GM12878 (cell line): Measurements from ENCODE around the gene ITK. TPM values are rescaled to one million over a fixed set of nuclear protein-coding genes. Genes with fewer than 3 reads are reported as not detected.

ENCODE experiments used
- ATAC-seq: fragments of 200-7000 bp; cut with Tn5 transposase; 3 replicates; pipeline ENCODE4 v1.9.1; 2020; ENCODE audit warnings: mild to moderate bottlenecking, moderate library complexity
- BruUV-seq: library from RNA; stranded (reverse); fragments of 400-500 nt; replicated peaks from 2 replicates; lab custom pipeline; 2021; lab: Mats Ljungman, UMichigan
- CTCF ChIA-PET: fragments of 300-600 bp; sonication (Branson Sonifier 250); formaldehyde crosslinking; extraction: SDS; loops from one replicate; lab custom pipeline; 2021; ENCODE audit warnings: inconsistent platforms; lab: Yijun Ruan, JAX
- POLR2A ChIA-PET: fragments of 350-600 bp; formaldehyde crosslinking; extraction: SDS; loops from one replicate; lab custom pipeline; 2021; ENCODE audit warnings: inconsistent platforms; lab: Charles Lee
- RAD21 ChIA-PET: fragments of 300-600 bp; sonication (Branson Sonifier 250); formaldehyde crosslinking; loops from one replicate; lab custom pipeline; 2023; ENCODE audit warnings: antibody characterized with exemption; ENCODE audit not compliant: unreplicated experiment; lab: Charles Lee
- SMC1A ChIA-PET: fragments of 300-600 bp; sonication (Branson Sonifier 250); formaldehyde crosslinking; loops from one replicate; lab custom pipeline; 2023; ENCODE audit not compliant: unreplicated experiment, uncharacterized antibody; lab: Charles Lee
- DNase-seq: peaks from one replicate; pipeline ENCODE4 v3.0.0-alpha.2; 2011; ENCODE audit warnings: low read depth, low spot score
- FAIRE-seq: peaks from 3 replicates; lab custom pipeline; 2011; peaks lifted over from hg19 to GRCh38; lab: Jason Lieb, UNC
- H2AFZ ChIP-seq: 2 replicates; pipeline ENCODE4 v1.6.0; 2011; ENCODE audit warnings: low read depth, low read length, control low read depth; ENCODE audit not compliant: control insufficient read depth
- H3K27ac ChIP-seq: 2 replicates; pipeline ENCODE4 v1.5.1; 2011; ENCODE audit warnings: control low read depth; ENCODE audit not compliant: control insufficient read depth, insufficient read depth
- H3K27me3 ChIP-seq, 2 experiments: replicated peaks in 1 of 2; 2 replicates each; pipeline versions ENCODE4 v1.6.0 to v1.6.1; 2011; ENCODE audit warnings: low read length in 1 of 2; ENCODE audit not compliant: control insufficient read depth in 2 of 2, insufficient read depth in 2 of 2
- H3K36me3 ChIP-seq, 2 experiments: 2 replicates each; pipeline ENCODE4 v1.5.1; 2011; ENCODE audit warnings: low read length in 1 of 2; ENCODE audit not compliant: control insufficient read depth in 2 of 2, insufficient read depth in 2 of 2
- H3K4me1 ChIP-seq: 2 replicates; pipeline ENCODE4 v1.6.1; 2011; ENCODE audit warnings: mild to moderate bottlenecking, low read length, moderate library complexity, mixed read lengths; ENCODE audit not compliant: control insufficient read depth, insufficient read depth
- H3K4me2 ChIP-seq: 2 replicates; pipeline ENCODE4 v1.6.0; 2011; ENCODE audit warnings: control low read depth; ENCODE audit not compliant: control insufficient read depth, insufficient read depth
- H3K4me3 ChIP-seq: fragments of 200-600 bp; sonication (generic); 2 replicates; pipeline ENCODE4 v1.5.1; 2016
- H3K79me2 ChIP-seq: 2 replicates; pipeline ENCODE4 v1.6.0; 2011; ENCODE audit warnings: low read length; ENCODE audit not compliant: control insufficient read depth, insufficient read depth
- H3K9ac ChIP-seq: 2 replicates; pipeline ENCODE4 v1.8.0; 2011; ENCODE audit warnings: low read length, control low read depth, mixed read lengths; ENCODE audit not compliant: control insufficient read depth, insufficient read depth
- H3K9me3 ChIP-seq: replicated peaks from 3 replicates; pipeline ENCODE4 v1.5.1; 2011; ENCODE audit warnings: mild to moderate bottlenecking, low read length; ENCODE audit not compliant: control insufficient read depth, insufficient read depth
- H4K20me1 ChIP-seq: 2 replicates; pipeline ENCODE4 v1.6.0; 2011; ENCODE audit not compliant: control insufficient read depth, insufficient read depth
- CREB1 ChIP-seq: IDR thresholded peaks from 2 replicates; pipeline ENCODE4 v1.6.1; 2012; ENCODE audit warnings: low read depth, mild to moderate bottlenecking, inconsistent platforms
- DPF2 ChIP-seq: fragments of 450-650 bp; IDR thresholded peaks from 2 replicates; pipeline ENCODE4 v1.6.1; 2017; ENCODE audit warnings: mild to moderate bottlenecking
- IKZF1 ChIP-seq: fragments of 450-650 bp; conservative IDR thresholded peaks from 2 replicates; pipeline ENCODE4 v1.6.1; 2017; ENCODE audit warnings: antibody characterized with exemption, mild to moderate bottlenecking
- IKZF2 ChIP-seq, 2 experiments: fragments of 450-650 bp; IDR thresholded peaks; 2 replicates each; pipeline ENCODE4 v1.6.1; 2017; ENCODE audit warnings: mild to moderate bottlenecking in 2 of 2, moderate library complexity in 2 of 2
- KDM1A ChIP-seq: fragments of 200-600 bp; sonication (generic); IDR thresholded peaks from 2 replicates; pipeline ENCODE4 v1.6.1; 2016; ENCODE audit warnings: borderline replicate concordance
- WGBS: methylation state at CpG from one replicate; pipeline ENCODE4 v1.1.6; 2016; ENCODE audit warnings: low lambda C conversion rate; ENCODE audit not compliant: insufficient replicate concordance, insufficient coverage; ENCODE audit errors: missing lambda C conversion rate; 5-methylcytosine and 5-hydroxymethylcytosine counted together
- in situ Hi-C: fragments of 300-500 bp; cut with MboI; formaldehyde crosslinking; loops from 9 replicates; pipeline ENCODE4 v1.14.3; 2018; ENCODE audit warnings: mixed read lengths
- intact Hi-C: fragments of 100-400 bp; cut with micrococcal nuclease; formaldehyde crosslinking; loops from one replicate; pipeline ENCODE4 v1.14.2; 2022; ENCODE audit not compliant: unreplicated experiment
- polyA plus RNA-seq, 11 experiments: library from polyadenylated mRNA; depleted of rRNA in 4 of 11; unstranded in 6 of 11; stranded (reverse) in 5 of 11; fragments of >200 nt; fragmentation: Nextera tagmentation in 4 of 11; fragmentation: Illumina TruSeq in 1 of 11; extraction: Ambion mirVana in 4 of 11; extraction: Trizol in 1 of 11; gene quantifications; 1 replicate in 1 of 11; 2 replicates in 10 of 11; pipeline versions ENCODE4 v1.2.1 to v1.2.3, GENCODE V29; 2011 to 2016; ENCODE audit warnings: inconsistent platforms in 2 of 11, missing spikeins in 2 of 11, low read depth in 1 of 11
- total RNA-seq, 4 experiments: library from RNA; depleted of rRNA in 3 of 4; stranded (reverse); fragments of >200 nt in 3 of 4; fragmentation: Illumina TruSeq in 1 of 4; extraction: Trizol in 1 of 4; gene quantifications; 2 replicates each; pipeline versions ENCODE4 v1.2.1 to v1.2.3, GENCODE V29; 2013 to 2021
- TF ChIP-seq, protein P1 (sequence below): fragments of 150-350 bp; IDR thresholded peaks from 2 replicates; pipeline ENCODE4 v1.6.1; 2016; ENCODE audit warnings: low read depth, low read length
- TF ChIP-seq, protein P2 (sequence below): IDR thresholded peaks from 2 replicates; pipeline ENCODE4 v1.6.1; 2012; ENCODE audit warnings: mild to moderate bottlenecking, low read depth, low read length
- TF ChIP-seq, protein P3 (sequence below): fragments of 450-650 bp; IDR thresholded peaks from 2 replicates; pipeline ENCODE4 v1.6.1; 2017; ENCODE audit warnings: low read depth, mild to moderate bottlenecking, moderate library complexity

Gene ITK
- total and polyA plus RNA-seq, 10 of the 15 experiments (the other 5 are each of a cell fraction or from before 2014, with no cell fraction given) = 0.05 to 2.4 (median 0.76) TPM

GRCh38 chr5:157166214-157167213 lies 14.1 kb upstream of the ITK start, which contains the start of gene GARIN3 (continued):
- TF ChIP-seq, protein P1, sequence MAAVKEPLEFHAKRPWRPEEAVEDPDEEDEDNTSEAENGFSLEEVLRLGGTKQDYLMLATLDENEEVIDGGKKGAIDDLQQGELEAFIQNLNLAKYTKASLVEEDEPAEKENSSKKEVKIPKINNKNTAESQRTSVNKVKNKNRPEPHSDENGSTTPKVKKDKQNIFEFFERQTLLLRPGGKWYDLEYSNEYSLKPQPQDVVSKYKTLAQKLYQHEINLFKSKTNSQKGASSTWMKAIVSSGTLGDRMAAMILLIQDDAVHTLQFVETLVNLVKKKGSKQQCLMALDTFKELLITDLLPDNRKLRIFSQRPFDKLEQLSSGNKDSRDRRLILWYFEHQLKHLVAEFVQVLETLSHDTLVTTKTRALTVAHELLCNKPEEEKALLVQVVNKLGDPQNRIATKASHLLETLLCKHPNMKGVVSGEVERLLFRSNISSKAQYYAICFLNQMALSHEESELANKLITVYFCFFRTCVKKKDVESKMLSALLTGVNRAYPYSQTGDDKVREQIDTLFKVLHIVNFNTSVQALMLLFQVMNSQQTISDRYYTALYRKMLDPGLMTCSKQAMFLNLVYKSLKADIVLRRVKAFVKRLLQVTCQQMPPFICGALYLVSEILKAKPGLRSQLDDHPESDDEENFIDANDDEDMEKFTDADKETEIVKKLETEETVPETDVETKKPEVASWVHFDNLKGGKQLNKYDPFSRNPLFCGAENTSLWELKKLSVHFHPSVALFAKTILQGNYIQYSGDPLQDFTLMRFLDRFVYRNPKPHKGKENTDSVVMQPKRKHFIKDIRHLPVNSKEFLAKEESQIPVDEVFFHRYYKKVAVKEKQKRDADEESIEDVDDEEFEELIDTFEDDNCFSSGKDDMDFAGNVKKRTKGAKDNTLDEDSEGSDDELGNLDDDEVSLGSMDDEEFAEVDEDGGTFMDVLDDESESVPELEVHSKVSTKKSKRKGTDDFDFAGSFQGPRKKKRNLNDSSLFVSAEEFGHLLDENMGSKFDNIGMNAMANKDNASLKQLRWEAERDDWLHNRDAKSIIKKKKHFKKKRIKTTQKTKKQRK = no peak

DNA sequence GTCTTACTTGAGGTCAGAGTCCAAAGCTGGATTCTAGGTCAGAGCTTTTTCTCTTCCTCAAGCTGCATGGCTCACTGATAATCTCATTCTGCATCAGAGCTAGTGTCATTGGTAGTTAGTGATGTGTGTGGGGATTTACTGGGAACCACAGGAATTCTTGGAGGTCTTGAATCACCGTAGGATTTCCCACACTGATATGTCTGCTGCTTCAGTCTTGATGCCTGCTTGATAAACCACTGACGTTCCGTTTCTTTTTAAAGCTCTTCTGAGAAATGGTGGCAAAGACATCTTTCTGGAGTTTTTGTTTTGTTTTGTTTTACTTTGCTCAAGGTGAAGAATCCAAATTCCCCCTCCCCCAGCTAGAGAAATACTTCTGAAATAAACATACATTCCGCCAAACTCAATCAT lies 13.4 kb upstream of the ITK start:
- H3K4me2 ChIP-seq = no peak overlapping the region; the same call in 1 of the 2 replicates
- TF ChIP-seq CREB1 = 0 out of 2 replicates have a peak, but pooled peaks have one; percentile 12
- TF ChIP-seq, protein P2, sequence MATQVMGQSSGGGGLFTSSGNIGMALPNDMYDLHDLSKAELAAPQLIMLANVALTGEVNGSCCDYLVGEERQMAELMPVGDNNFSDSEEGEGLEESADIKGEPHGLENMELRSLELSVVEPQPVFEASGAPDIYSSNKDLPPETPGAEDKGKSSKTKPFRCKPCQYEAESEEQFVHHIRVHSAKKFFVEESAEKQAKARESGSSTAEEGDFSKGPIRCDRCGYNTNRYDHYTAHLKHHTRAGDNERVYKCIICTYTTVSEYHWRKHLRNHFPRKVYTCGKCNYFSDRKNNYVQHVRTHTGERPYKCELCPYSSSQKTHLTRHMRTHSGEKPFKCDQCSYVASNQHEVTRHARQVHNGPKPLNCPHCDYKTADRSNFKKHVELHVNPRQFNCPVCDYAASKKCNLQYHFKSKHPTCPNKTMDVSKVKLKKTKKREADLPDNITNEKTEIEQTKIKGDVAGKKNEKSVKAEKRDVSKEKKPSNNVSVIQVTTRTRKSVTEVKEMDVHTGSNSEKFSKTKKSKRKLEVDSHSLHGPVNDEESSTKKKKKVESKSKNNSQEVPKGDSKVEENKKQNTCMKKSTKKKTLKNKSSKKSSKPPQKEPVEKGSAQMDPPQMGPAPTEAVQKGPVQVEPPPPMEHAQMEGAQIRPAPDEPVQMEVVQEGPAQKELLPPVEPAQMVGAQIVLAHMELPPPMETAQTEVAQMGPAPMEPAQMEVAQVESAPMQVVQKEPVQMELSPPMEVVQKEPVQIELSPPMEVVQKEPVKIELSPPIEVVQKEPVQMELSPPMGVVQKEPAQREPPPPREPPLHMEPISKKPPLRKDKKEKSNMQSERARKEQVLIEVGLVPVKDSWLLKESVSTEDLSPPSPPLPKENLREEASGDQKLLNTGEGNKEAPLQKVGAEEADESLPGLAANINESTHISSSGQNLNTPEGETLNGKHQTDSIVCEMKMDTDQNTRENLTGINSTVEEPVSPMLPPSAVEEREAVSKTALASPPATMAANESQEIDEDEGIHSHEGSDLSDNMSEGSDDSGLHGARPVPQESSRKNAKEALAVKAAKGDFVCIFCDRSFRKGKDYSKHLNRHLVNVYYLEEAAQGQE = no peak
- peak; percentile 67 for TF ChIP-seq IKZF2 (IDR thresholded peaks at IDR 0.05)
- 0 out of 2 replicates have a peak, but pooled peaks have one; percentile 26 for TF ChIP-seq DPF2
- TF ChIP-seq, protein P3, sequence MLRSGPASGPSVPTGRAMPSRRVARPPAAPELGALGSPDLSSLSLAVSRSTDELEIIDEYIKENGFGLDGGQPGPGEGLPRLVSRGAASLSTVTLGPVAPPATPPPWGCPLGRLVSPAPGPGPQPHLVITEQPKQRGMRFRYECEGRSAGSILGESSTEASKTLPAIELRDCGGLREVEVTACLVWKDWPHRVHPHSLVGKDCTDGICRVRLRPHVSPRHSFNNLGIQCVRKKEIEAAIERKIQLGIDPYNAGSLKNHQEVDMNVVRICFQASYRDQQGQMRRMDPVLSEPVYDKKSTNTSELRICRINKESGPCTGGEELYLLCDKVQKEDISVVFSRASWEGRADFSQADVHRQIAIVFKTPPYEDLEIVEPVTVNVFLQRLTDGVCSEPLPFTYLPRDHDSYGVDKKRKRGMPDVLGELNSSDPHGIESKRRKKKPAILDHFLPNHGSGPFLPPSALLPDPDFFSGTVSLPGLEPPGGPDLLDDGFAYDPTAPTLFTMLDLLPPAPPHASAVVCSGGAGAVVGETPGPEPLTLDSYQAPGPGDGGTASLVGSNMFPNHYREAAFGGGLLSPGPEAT = 0 out of 2 replicates have a peak, but pooled peaks have one; percentile 31
- peak; percentile 51; the same call in 1 of the 2 replicates for TF ChIP-seq IKZF1
- no peak for TF ChIP-seq KDM1A
- POLR2A ChIA-PET = interaction anchor here (0.8 to 2.4 kb wide), 9 partner anchors 11 to 116 kb away, joined by 3 to 20 read pairs (median 7); partner anchors contain the start of gene MED7
- DNase-seq (peak; percentile 16), FAIRE-seq (no peak), ATAC-seq (peak; percentile 72)
- H3K9me3 ChIP-seq = peaks cover 8% of the 10 kb centered on the region; the same call in 2 of the 3 replicates
- H3K27ac ChIP-seq = no peak overlapping the region
- intact Hi-C loops (no loop called here), in situ Hi-C loops (no loop called here)
- no peaks in the 10 kb centered on the region for H3K79me2 ChIP-seq
- no peaks in the 10 kb centered on the region; a peak in 1 of 4 replicates for H3K27me3 ChIP-seq
- no peak overlapping the region for H3K9ac ChIP-seq
- SMC1A ChIA-PET = interaction anchor here (0.6 to 6.4 kb wide), 23 partner anchors 9 to 105 kb away, joined by 3 to 47 read pairs (median 6); partner anchors contain the start of gene MED7
- peak overlapping the region; percentile 13 for H2AFZ ChIP-seq
- CTCF ChIA-PET = interaction anchor here (0.7 to 4.1 kb wide), 11 partner anchors 10 to 146 kb away, joined by 3 to 29 read pairs (median 4); no protein-coding TSS in a partner anchor
- H3K4me3 ChIP-seq = no peak overlapping the region
- H4K20me1 ChIP-seq = no peaks in the 10 kb centered on the region
- RAD21 ChIA-PET = interaction anchor here (0.7 to 3.4 kb wide), 24 partner anchors 9 to 246 kb away, joined by 3 to 30 read pairs (median 5); partner anchors contain the start of gene MED7
- WGBS = 7% methylated on average over 4 of the region's 4 CpGs
- H3K36me3 ChIP-seq = no peaks in the 10 kb centered on the region
- H3K4me1 ChIP-seq = peaks cover 10% of the 10 kb centered on the region
- no TSS peak for BruUV-seq
